ENCODE data around the gene BMP8A.

BMP8A gene

GRCh38 chr1:39528082-39528481, 36.6 kb downstream of the BMP8A start:
- no peak for ATAC-seq

- ATAC-seq, result no peak
These were observed 38.6 kb downstream of the BMP8A start for GRCh38 chr1:39529901-39530535.

- ATAC-seq, result no peak
These were observed 40.1 kb downstream of the BMP8A start for GRCh38 chr1:39531526-39531925.

DNA sequence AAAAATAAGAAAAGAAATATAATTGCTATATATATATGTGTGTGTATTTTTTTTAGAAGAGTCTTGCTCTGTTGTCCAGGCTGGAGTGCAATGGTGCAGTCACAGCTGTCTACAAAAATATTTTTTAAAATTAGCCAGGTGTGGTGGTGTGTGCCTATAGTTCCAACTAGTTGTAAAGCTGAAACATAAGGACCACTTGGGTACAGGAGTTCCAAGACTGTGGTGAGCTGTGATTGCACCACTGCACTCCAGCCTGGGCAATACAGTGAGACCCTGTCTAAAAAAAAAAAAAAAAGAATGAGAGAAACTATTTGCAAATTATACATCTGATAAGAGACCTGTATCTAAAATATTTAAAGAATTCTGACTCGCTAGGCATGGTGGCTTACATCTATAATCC, 42.0 kb downstream of the BMP8A start:
- ATAC-seq, result no peak

DNA sequence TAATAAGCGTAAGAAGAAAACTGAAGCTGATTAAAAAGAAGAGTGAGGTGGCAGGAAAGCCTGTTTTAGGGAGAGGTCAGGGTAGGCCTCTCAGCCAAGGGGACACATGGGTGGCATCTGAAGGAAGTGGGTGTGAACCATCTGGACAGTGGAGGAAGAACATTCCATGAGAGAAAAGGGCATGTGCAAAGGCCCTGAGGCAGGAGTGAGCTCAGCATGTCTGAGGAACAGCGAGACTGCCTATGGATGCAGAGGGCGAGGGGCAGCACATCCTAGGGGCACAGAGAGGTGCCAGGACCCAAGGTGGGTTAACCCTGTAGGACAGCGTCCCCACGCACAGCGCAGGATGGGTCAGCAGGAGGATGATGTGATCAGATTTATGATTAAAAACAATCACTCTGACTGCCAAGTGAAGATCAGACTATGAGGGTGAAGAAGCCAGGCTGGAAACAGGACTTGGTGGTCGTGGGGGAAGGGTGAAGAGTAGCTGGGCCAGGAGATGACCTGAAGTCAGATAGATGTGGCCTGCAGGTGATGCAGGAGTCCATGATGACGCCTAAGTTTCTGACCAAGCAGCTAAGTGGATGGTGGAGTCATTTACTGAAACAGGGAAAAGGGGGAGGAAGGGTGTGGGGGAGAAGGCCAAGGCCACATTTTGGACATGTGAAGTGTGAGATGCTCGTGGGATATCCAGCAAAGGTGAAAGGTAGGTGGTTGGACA, 47.3 kb downstream of the BMP8A start:
- no peak for ATAC-seq

GRCh38 chr1:39539252-39539790, 47.9 kb downstream of the BMP8A start:
- ATAC-seq, result peak; percentile 51 to 76

GRCh38 chr1:39540504-39541031, 49.1 kb downstream of the BMP8A start:
- ATAC-seq, result no peak

GRCh38 chr1:39542924-39543323, 51.5 kb downstream of the BMP8A start:
- ATAC-seq, result no peak

- ATAC-seq, result no peak
These were observed 52.9 kb downstream of the BMP8A start for GRCh38 chr1:39544327-39544726.

DNA sequence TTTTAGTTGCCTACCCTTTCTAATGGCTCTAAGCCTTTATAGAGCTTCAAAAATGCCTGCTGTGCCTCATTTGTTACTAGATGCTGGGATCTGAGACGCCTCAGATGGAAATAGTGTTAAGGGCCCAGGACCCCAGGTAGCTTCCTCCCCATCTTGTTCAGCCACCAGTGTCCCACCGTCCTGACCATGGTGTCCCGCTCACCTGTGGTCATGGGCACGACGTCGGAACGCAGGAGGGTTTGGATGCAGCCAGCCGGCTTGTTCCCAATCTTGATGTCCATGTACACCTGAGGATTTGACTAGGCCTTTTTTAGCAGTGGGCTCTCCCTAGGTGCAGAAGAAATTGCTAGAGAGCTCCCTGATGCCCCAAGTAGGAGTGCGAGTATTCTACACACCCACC, 54.1 kb downstream of the BMP8A start:
- ATAC-seq, result no peak

DNA sequence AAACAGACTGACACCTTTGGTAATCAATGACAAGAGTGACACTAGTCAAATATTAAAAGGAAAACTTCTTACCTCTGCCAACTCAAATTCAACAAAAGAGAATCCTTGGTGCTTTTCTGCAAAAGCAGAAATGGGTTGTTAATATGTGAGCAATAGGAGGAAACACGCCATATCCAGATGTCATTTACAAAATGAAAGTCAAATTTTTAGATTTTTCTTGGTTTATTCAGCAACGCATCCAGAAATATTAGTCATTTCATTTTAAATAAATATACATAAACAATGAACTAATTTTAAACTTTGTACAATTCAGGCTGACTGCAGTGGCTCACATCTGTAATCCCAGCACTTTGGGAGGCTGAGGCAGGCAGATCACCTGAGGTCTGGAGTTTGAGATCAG, 62.8 kb downstream of the BMP8A start:
- no peak for ATAC-seq

GRCh38 chr1:39561279-39561678, 69.8 kb downstream of the BMP8A start:
- ATAC-seq, result no peak

DNA sequence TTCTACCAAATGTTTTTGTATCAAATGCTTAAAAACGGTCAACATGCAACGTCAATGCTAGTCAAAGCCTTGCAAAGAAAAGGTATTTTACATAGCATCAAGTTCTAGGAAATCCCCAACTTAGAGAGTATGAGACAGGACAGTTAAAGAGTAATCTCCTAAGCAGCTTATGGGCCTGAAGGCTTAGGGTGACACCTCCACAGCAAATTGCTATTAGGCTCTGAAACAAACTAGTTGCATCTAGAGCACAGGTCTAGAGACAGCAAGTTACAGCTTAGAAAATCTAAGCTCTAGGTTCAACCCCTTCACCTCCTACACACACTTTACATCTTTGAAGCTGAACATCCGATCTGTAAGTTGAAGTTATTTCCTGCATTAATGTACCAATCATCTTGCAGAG, 71.5 kb downstream of the BMP8A start:
- ATAC-seq, result no peak

GRCh38 chr1:39563669-39564068, 72.2 kb downstream of the BMP8A start:
- no peak for ATAC-seq

- no peak for ATAC-seq
These were observed 72.9 kb downstream of the BMP8A start for GRCh38 chr1:39564340-39564739.

DNA sequence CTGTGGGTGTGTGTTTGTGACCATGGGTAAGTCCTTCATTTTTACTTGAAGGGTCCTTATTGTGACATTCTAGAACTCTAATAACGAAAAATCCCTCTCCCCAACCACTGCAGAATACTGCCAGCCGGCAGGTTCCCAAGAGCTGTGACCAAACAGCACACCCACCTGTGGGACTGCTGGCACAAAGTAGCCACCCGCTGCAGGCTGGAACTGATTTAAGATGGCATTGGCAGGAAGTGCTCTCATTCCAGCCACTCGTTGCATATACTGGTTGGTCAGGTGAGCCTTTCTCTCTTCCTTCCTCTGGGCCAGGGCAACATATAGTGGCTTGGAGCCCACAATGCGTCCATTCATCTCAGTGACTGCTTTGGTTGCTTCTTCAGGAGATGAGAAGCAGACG, 73.5 kb downstream of the BMP8A start:
- ATAC-seq, result no peak

DNA sequence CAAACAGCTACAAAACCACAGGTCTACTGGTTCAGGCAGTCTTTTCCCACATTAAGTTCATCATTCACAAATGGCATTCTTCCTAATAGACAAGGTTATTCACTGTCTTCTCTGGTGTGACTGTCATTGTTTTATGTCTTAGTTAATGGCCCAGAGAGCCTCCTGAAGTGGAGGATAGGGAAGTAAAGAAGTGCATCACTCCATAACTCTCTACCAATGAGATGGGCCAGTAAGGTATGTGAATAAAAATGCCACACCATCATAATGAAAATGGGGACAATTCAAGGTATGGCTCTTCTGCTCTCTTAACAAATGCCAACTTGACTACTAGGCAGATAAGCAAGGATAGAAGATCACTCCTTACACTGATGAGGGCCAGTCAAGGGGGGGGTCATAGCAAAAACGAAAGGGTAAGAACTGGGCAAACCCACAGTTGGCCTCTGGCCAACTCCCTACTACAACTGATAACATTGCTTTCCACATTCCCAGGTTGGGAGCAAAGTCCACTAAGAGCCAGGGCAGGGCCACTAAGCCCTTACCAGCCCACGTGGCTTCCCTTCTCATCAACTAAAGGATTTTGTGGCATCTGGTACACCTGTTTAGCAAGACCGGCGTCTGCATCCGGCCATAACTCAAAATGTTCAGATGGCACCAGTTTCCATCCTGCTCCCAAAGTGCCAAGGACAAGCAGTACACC, 75.2 kb downstream of the BMP8A start:
- ATAC-seq, result no peak

DNA sequence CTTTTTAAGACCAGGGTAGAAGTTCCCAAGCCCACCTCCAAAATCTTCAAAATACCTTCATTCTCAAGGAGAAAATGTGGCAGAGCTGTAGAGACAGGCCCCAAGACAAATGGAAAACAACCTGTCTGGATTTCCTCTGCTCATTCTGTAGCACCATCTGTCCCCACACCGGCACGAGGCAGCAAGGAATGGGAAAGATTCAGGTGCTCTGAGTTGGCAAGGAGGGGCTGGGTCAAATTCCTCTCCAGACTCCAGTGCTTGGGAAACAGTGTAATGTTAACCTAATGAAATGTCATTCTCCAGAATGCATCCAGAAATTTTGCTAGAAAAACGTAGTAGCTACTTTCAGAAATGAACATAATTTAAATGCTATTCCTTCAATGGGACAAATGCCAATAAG, 75.9 kb downstream of the BMP8A start:
- no peak for ATAC-seq

DNA sequence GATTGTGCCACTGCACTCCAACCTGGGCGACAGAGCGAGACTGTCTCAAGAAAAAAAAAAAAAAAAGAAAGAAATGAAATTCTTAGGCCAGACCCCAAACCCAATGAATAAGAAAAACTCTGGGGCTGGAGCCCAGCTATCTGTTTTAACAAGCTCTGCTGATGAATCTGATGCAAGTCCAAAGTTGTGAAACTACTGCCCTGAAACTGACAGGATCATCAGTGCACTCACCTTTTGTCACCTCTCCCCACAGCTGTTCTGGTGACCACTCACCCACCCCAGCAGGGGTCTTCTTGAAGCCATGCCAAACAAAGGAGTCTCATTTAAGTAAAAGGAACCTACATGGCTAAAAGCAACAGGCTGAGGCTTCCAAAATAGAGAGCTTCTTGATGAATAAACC, 76.8 kb downstream of the BMP8A start:
- no peak for ATAC-seq

DNA sequence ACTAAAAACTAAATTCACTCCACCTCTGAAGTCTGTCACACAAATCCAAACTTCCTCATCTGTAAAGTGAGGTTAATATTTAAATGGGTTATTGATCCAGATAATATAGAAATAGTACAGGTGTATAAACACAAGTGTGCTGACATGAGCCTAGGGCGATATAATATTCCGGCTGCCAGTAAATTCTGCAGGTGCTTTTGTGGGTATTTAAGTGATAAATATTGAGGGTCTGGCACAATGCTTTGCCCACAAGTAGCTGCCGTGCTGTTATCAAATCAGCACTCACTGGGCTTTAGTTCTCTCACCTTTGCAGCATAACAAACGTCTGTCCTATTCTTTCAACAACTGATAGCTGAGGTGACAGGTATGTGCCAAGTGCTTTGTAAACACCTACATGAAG, 77.6 kb downstream of the BMP8A start:
- ATAC-seq, result no peak

GRCh38 chr1:39570477-39571177, 79.2 kb downstream of the BMP8A start:
- ATAC-seq, result no peak

DNA sequence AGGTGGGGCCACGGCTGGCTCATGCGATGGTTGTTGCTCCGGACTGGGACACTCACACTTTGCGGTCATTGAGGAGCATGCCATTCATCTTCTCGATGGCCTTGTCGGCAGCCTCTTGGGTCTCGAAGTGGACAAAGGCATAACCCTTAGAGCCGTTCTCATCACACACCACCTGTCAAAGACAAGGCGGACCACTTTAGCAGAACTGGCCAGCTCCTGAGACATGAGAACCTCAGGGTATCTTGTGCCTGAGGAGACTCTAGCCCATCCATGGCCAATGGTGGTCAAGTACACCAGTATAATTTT, 79.7 kb downstream of the BMP8A start:
- no peak for ATAC-seq

All from activated CD4-positive, CD25-positive, alpha-beta regulatory T cell treated with anti-CD3 and anti-CD28 coated beads, Interleukin-2, amount 50 U/mL, for 24 hours (primary cell).